HG03196 (cell line): Measurements from ENCODE around the gene ZDHHC14.
"Not testable (repeated sequence)": the region's sequence is repeated elsewhere in the genome, so short reads cannot be mapped to it uniquely, and the experiment has no call there.

Experiments used
- ATAC-seq: cut with Tn5 transposase; IDR thresholded peaks from one replicate; pipeline ENCODE4 v1.9.1; 2021; ENCODE audit not compliant: unreplicated experiment

The ZDHHC14 gene

DNA sequence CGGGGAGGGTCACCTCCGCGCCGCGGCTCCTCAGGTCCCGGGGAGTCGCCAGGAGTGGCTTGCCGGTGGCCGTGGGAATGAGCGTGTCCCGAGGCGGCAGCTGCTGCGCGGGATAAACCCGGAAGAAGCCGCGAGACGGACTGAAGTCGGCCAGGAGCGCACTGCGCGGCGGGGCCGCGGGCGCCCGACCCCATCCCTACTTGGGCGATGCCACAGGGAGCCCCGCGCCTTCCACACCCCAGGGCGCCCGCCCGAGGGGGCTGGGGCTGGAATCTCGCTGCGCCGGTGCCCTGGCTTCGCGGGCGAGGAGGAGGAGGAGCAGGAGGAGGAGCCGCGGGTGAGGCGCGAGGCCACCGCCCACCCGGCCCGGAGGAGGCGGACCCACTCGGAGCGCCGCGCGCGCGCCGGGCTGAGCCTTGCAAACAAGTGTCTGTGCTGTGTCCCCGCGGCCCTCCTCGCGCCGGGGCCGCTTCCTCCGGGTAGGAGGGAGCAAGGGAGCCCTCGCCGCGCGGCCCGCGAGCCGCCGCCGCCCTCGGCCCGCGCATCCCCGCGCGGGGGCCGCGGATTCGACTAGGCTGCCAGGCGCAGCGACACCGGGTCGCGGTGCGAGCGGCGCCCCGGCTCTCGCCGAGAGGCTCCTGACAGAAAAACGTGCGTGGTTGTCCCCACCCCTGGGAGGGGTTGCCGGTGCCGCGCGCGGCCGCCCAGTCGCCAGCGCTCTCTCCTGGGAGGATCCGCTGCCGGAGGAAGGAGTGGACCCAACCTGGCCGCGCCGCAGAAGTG lies at the start of gene ZDHHC14:
Gene ZDHHC14 (plus strand): TSS at position 412 of the 783 bp plus-strand sequence.
- peak; percentile 79 for ATAC-seq

- no peak for ATAC-seq
These were observed 48.2 kb upstream of the ZDHHC14 start for GRCh38 chr6:157332813-157333212.

DNA sequence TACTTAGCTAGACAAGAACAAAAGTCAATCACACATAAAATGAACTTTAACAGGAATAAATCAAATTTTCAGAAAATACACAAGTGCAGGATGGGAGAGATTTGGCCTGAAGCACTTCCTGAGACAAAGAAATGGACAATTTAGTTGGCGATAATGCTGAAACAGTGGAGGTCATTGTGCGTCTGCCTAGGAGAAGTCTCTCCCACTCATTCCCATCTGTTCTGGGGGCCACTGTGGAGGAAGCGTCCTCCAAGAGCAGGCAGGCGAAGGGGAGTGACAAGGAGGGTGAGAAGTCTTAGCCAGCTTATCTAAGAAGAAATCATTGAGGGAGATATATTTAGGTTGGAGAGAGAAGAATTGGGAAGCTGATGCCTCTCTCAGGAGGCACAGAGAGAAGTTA lies 47.5 kb upstream of the ZDHHC14 start:
- ATAC-seq, result no peak

GRCh38 chr6:157333956-157334355 lies 47.0 kb upstream of the ZDHHC14 start:
- no peak for ATAC-seq

GRCh38 chr6:157335829-157336228 lies 45.2 kb upstream of the ZDHHC14 start:
- no peak for ATAC-seq

GRCh38 chr6:157337276-157337675 lies 43.7 kb upstream of the ZDHHC14 start:
- ATAC-seq, result not testable (repeated sequence)

GRCh38 chr6:157337751-157338150 lies 43.2 kb upstream of the ZDHHC14 start:
- no peak for ATAC-seq

DNA sequence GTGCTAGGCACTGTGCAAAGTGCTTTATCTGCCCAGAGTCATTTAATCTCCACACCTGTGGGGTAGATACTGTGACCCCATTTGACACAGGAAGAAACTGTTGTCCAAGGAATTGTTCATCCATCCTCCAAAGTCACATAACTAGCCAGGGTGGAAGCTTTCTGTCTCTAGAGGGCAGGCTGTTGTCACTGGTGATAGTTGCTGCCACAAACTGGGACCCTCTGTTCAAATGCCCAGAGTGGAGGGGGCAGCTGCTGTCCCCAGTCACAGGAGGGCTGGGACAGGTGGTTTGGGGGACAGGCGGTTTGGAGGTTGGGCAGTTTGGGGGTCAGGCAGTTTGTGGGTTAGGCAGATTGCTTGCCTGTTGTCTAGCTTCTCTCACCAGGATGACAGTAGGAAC lies 41.6 kb upstream of the ZDHHC14 start:
- no peak for ATAC-seq

DNA sequence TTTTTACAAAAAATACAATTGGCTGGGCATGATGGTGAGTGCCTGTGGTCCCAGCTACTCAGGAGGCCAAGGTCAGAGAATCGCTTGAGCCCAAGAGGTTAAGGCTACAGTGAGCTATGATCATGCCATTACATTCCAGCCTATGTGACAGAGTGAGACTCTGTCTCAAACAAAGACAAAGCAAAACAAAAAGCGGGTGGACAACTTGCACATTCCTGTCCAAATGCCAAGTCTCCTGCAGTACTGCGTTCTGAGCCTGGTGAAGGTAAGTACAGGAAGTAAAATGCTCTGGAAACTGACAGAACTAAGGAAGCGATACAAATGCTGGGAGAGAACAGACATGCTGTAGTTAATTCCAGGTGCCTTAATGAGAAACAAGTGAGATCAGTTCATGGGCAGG lies 37.3 kb upstream of the ZDHHC14 start:
- no peak for ATAC-seq

- no peak for ATAC-seq
These were observed 34.6 kb upstream of the ZDHHC14 start for GRCh38 chr6:157346373-157346772.

DNA sequence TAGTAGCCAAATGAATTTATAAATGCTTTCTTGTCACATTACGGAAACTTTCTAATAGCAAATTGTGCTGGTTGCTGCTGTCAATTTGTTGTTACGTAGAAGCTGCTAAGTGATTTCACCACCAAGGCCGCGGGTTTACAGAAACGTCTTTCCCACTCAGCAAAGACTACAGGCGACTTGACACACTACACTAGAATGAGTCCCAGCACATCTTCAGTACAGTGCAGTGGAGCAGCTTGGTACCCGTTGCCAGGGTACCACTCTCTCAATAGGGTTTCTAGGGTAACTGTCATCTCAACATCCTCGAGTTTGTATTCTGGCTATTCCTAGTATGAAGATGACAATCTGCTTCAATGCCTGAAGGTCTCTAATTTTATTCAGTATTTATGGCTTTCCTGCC lies 22.7 kb upstream of the ZDHHC14 start:
- ATAC-seq, result no peak

DNA sequence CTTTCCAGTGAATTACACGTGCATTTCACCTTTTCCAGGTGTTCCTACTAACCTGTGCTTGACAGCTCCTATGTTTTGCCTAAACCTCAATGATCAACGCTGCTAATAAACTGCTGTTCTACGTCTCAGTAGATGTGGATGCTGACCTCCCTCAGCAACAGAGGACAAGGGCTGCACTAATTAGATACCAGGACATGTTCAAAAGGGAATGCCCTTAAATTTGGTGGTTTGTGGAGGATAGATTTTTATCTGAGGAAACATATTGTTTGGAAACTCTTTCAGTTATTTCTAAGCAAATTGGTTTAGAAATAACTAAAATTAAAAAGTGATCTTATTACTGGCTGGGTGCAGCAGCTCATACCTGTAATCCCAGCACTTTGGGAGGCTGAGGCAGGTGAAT lies 19.1 kb upstream of the ZDHHC14 start:
- ATAC-seq, result no peak

- ATAC-seq, result no peak
These were observed 16.3 kb upstream of the ZDHHC14 start for GRCh38 chr6:157364705-157365104.

DNA sequence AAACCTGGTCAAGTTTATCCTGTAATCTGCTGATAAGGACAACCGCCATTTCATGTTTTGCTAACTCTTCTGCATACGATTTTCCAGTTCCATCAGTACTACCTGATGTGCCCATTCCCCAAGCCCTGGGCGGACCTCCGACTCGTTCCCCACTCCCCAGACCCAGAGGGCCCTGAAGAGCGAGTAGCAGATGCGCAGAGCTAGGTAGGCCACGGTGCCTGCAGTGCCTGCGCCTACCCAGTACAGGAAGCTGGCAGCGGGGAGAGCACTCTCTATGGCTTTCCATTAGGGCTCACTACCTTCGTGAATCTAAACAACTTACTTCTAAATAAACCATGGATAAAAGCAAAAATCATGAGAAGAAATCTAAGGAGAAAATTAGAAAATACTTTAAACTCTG lies 14.3 kb upstream of the ZDHHC14 start:
- no peak for ATAC-seq

GRCh38 chr6:157368359-157369049 lies 12.5 kb upstream of the ZDHHC14 start:
- ATAC-seq, result no peak

DNA sequence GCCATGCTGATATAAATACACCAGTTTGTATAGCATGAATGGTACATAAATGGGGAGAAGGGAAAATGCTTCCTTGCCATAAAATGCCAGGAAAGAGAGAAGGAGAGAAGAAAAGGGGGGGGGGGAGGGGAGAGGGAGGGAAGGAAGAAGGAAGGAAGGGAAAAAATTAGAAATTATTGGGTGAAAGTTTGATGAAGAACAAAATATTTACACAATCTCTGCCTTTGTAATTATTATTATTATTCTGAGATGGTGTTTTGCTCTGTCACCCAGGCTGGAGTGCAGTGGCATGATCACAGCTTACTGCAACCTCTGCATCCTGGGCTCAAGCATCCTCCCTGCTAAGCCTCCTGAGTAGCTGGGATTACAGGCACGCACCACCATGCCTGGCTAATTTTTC lies 10.2 kb upstream of the ZDHHC14 start:
- ATAC-seq, result no peak

DNA sequence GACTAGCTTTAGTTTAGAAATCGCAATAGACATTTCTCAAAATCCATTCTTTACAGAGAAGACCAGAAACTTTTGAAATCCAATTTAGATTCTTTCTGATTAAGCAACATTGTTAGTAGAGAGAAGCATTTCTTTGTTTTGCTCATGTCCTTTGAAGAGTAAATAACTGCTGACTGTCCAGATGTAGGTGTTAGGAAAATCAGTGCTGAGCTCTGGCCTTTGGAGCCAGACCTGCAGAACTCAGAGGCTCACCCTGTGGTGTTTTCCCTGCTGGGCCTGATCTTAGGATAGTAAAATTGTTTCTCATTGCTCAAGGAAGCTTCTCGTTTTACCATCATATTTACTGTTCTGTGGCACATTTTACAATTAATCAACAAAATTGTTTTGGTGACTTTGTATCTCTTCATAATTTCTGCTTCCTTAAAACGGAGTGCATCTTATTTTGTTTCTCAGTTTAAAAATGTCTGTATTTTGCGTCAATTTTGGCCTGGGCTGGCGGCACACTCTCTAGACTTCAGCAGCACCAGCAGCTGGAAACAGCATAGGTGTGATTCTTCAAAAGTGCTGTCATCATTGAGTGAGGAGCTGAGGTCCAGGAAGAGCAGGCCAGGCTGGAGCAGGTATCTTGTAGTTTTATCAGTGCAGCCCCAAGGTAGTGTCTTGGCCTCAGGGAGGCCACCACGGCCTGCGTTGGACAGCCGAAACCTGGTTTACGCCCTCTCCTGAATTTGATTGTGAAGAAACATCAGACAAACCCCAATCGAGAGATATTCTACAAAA lies 8.3 kb upstream of the ZDHHC14 start:
- ATAC-seq, result no peak

DNA sequence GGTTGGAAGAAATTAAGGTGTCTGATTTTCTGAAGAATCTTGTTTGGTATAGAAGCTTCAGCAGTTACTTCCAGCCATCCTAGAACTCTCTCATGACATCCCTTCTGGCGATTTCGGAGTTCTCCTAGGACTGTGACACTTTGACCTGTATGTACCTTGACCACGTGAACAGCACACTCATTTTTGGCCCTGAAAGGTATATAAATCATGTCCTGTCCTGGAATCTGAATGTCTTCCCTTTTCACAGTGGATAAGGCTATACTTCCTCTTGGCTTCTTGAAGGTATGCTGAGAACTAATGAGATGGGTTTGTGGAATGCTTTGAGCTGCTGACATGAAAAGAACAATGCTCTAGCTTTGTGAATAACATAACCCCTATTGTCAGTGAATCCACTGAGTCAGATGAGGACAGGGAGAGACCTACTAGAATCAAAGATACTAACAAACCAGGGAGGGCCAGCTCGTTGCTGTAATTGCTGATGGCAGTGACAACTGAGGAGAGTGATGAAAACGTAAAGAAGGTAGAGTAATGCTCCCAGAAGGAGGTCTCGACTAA lies 6.0 kb upstream of the ZDHHC14 start:
- ATAC-seq, result no peak

GRCh38 chr6:157376241-157376640 lies 4.7 kb upstream of the ZDHHC14 start:
- ATAC-seq, result no peak

DNA sequence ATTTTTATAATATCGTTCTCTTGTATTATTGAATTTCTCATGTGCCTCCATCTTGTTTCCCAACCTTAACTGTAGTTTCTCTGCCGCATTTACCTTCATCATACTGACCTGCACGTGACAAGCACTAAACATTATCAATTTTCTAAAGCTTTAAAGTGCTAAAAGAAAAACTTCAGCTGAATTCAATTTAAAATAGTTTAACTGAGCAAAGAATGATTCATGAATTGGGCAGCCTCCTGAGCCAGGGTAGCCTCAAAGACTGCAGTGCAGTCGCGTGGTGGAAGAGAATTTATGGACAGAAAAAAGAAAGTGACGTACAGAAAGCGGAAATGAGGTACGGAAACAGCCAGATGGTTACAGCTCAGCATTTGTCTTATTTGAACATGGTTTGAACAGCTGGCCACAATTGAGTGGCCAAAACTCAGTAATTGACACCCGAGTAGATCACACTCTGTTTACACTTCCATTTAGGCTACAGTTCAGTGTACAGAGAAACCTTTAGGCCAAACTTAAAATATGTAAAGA lies 4.2 kb upstream of the ZDHHC14 start:
- no peak for ATAC-seq
